Lung microvascular endothelial cell (primary cell): ENCODE measurements around the gene FAHD2A. TPM values are rescaled to one million over a fixed set of nuclear protein-coding genes. Genes with fewer than 3 reads are reported as not detected.
"Not testable (repeated sequence)": the region's sequence is repeated elsewhere in the genome, so short reads cannot be mapped to it uniquely, and the experiment has no call there.

ENCODE experiments used
- DNase-seq, 2 donors: peaks; one replicate each; pipeline versions ENCODE4 v3.0.0 to v3.0.0-alpha.2; 2010; ENCODE audit warnings: low read depth in 2 of 2
- total RNA-seq: library from RNA; depleted of rRNA; stranded (reverse); fragments of >200 nt; gene quantifications from 2 replicates; pipeline ENCODE4 v1.2.1, GENCODE V29; 2014

FAHD2A gene
- total RNA-seq, 1 donor from 2014 or later: 19.8 TPM

GRCh38 chr2:95375532-95376150 lies 26.9 kb upstream of the FAHD2A start:
- no peak for DNase-seq

GRCh38 chr2:95376311-95377215 lies 25.9 kb upstream of the FAHD2A start:
- DNase-seq: no peak

- no peak for DNase-seq
Observed at GRCh38 chr2:95377216-95378123, 25.0 kb upstream of the FAHD2A start.

GRCh38 chr2:95378281-95378680 lies 24.2 kb upstream of the FAHD2A start:
- DNase-seq: not testable (repeated sequence)

- DNase-seq: no peak
Observed at GRCh38 chr2:95379371-95379831, 23.1 kb upstream of the FAHD2A start.

GRCh38 chr2:95380280-95380679 lies 22.2 kb upstream of the FAHD2A start:
- no peak for DNase-seq

GRCh38 chr2:95380731-95381130 lies 21.8 kb upstream of the FAHD2A start:
- no peak for DNase-seq

- DNase-seq: no peak
Observed at GRCh38 chr2:95381212-95382191, 21.0 kb upstream of the FAHD2A start.

GRCh38 chr2:95382192-95382591 lies 20.3 kb upstream of the FAHD2A start:
- DNase-seq: no peak

- DNase-seq: no peak
Observed at GRCh38 chr2:95382686-95383634, 19.5 kb upstream of the FAHD2A start.

- no peak for DNase-seq
Observed at GRCh38 chr2:95383635-95384027, 18.9 kb upstream of the FAHD2A start.

- DNase-seq: no peak
Observed at GRCh38 chr2:95384854-95385569, 17.5 kb upstream of the FAHD2A start.

GRCh38 chr2:95385570-95385984 lies 16.9 kb upstream of the FAHD2A start:
- no peak for DNase-seq

- DNase-seq: no peak
Observed at GRCh38 chr2:95386031-95386430, 16.5 kb upstream of the FAHD2A start.

- no peak for DNase-seq
Observed at GRCh38 chr2:95387358-95387757, 15.2 kb upstream of the FAHD2A start.

- no peak for DNase-seq
Observed at GRCh38 chr2:95388091-95388692, 14.3 kb upstream of the FAHD2A start.

- no peak for DNase-seq
Observed at GRCh38 chr2:95388856-95389244, 13.7 kb upstream of the FAHD2A start.
